Activated B cell treated with CpG ODN at 0.5 μM for 24 hours (primary cell): ENCODE data around the gene SSH2. TPM values are rescaled to one million over a fixed set of nuclear protein-coding genes. Genes with fewer than 3 reads are reported as not detected.

Source experiments
- ATAC-seq: fragments of 200-7000 bp; cut with Tn5 transposase; one replicate; pipeline ENCODE4 v1.10.0; 2021; ENCODE audit warnings: low read depth, mild to moderate bottlenecking, moderate library complexity
- CTCF ChIA-PET: fragments of 350-600 bp; sonication (Branson Sonifier 250); formaldehyde crosslinking; loops from one replicate; lab custom pipeline; 2021; ENCODE audit warnings: antibody characterized with exemption; lab: Charles Lee
- POLR2A ChIA-PET: fragments of 350-600 bp; sonication (Branson Sonifier 250); formaldehyde crosslinking; loops from one replicate; lab custom pipeline; 2021; ENCODE audit warnings: antibody characterized with exemption; lab: Charles Lee
- DNase-seq: peaks from one replicate; pipeline ENCODE4 v3.0.0; 2022
- H3K27ac Mint-ChIP-seq: one replicate; pipeline ENCODE4 v1.8.0; 2020; ENCODE audit warnings: mixed read lengths
- H3K27me3 Mint-ChIP-seq: one replicate; pipeline ENCODE4 v1.8.0; 2021; ENCODE audit warnings: mixed read lengths
- H3K36me3 Mint-ChIP-seq: one replicate; pipeline ENCODE4 v1.8.0; 2021; ENCODE audit warnings: low read depth, mixed read lengths
- H3K4me1 Mint-ChIP-seq: one replicate; pipeline ENCODE4 v1.8.0; 2021; ENCODE audit warnings: mixed read lengths
- H3K4me3 Mint-ChIP-seq: one replicate; pipeline ENCODE4 v1.8.0; 2020; ENCODE audit warnings: mild to moderate bottlenecking, mixed read lengths
- H3K9me3 Mint-ChIP-seq: one replicate; pipeline ENCODE4 v1.8.0; 2020; ENCODE audit warnings: mixed read lengths
- intact Hi-C: fragments of 100-400 bp; cut with micrococcal nuclease; formaldehyde crosslinking; loops from one replicate; pipeline ENCODE4 v1.15.1; 2024
- total RNA-seq: library from RNA; stranded (reverse); gene quantifications from 2 replicates; pipeline ENCODE4 v1.2.3, GENCODE V29; 2022
- TF ChIP-seq, protein P1 (sequence below): fragments of 200-600 bp; IDR thresholded peaks from one replicate; pipeline ENCODE4 v1.8.0; 2022; ENCODE audit warnings: antibody characterized with exemption, mild to moderate bottlenecking

The SSH2 gene
- total RNA-seq, 1 donor from 2014 or later = 95.7 TPM

DNA sequence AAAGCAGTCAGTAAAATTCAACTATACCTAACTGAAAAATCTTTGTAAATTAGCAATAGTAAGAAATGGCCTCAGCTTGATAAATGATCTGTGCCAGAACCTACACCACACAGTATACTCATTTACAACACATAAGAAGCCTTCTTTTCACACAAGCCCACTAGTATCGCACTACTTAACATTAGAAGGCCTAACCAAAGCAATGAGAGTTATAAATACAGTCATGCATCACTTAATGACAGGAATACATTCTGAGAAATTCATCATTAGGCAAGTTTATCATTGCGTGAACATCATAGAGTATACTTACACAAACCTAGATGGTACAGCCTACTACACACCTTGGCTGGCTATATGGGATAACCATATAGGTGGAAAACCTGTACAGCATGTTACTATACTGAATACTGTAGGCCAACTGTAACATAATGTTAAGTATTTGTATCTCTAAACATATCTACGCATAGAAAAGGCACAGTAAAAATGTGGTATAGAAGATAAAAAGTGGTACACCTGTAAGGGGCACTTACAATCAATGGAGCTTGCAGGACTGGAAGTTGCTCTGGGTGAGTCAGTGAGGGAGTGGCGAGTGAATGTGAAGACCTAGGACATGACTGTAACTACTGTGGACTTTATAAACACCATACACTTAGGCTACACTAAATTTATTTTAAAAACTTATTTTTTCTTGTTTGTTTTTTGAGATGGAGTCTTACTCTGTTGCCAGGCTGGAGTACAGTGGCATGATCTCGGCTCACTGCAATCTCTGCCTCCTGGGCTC lies 180.8 kb downstream of the SSH2 start:
- Mint-ChIP-seq H3K27ac (peak overlapping the region; percentile 53), H3K36me3 (peaks cover 40% of the 10 kb centered on the region), H3K27me3 (no peaks in the 10 kb centered on the region), H3K4me3 (no peak overlapping the region), H3K9me3 (no peaks in the 10 kb centered on the region), H3K4me1 (peaks cover 73% of the 10 kb centered on the region)
- ATAC-seq (no peak), DNase-seq (no peak)
- POLR2A ChIA-PET = interaction anchor here (0.8 to 3.8 kb wide), 3 partner anchors 12 to 26 kb away, joined by 3 to 15 read pairs (median 10); no protein-coding TSS in a partner anchor
- TF ChIP-seq, protein P1, sequence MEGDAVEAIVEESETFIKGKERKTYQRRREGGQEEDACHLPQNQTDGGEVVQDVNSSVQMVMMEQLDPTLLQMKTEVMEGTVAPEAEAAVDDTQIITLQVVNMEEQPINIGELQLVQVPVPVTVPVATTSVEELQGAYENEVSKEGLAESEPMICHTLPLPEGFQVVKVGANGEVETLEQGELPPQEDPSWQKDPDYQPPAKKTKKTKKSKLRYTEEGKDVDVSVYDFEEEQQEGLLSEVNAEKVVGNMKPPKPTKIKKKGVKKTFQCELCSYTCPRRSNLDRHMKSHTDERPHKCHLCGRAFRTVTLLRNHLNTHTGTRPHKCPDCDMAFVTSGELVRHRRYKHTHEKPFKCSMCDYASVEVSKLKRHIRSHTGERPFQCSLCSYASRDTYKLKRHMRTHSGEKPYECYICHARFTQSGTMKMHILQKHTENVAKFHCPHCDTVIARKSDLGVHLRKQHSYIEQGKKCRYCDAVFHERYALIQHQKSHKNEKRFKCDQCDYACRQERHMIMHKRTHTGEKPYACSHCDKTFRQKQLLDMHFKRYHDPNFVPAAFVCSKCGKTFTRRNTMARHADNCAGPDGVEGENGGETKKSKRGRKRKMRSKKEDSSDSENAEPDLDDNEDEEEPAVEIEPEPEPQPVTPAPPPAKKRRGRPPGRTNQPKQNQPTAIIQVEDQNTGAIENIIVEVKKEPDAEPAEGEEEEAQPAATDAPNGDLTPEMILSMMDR = no peak
- intact Hi-C loops = no loop called here
- CTCF ChIA-PET = no interaction called here

DNA sequence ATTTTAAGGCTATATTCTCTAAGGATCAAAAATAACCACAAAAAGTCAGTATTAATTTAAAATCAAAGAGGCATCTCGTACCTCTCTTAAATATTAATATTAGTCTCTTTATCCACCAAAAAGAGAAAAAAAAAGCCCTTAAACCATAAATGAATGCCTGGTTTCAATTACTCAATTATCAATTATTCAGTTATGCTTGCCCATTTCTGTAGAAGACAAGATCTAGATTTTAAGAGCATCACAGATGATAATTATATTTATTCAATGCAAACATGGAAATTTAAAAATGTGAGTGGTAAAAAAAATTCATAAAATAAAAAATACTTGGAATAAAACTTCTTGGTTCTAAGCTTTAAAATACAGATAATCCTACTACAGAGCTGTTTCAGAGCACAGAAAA lies 181.6 kb downstream of the SSH2 start:
- CTCF ChIA-PET = no interaction called here
- POLR2A ChIA-PET = interaction anchor here (1.1 kb wide), 1 partner anchor 25 kb away, joined by 3 read pairs; no protein-coding TSS in a partner anchor

DNA sequence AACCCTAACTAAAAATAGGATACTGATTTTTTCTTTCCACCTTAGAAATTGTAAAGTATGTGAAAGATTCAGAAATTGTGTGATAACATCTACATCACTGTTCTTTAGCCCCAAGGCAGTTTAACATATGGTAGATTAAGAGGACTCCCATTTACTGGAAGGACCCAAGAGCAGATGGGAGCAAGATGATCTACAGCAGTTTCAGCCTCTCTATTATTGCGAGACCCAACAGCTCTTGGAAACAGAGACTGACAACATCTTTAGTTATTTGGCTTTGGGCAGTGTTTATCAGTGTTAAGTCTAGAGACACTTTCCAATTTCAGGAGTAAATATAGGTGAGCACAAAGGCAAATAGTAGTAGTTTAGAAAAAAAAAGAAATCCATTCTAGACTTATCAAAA lies 182.4 kb downstream of the SSH2 start:
- Mint-ChIP-seq H3K36me3 (peaks cover 38% of the 10 kb centered on the region), H3K4me3 (no peak overlapping the region), H3K4me1 (peaks cover 71% of the 10 kb centered on the region)

More for the DNA sequence above, 181.6 kb downstream of the SSH2 start:
- intact Hi-C loops = no loop called here
- H3K4me3 Mint-ChIP-seq = no peak overlapping the region
- H3K36me3 Mint-ChIP-seq = peaks cover 36% of the 10 kb centered on the region
- ATAC-seq (no peak), DNase-seq (no peak)
- TF ChIP-seq, protein P1 = no peak
- no peaks in the 10 kb centered on the region for H3K27me3 Mint-ChIP-seq
- H3K4me1 Mint-ChIP-seq = peaks cover 67% of the 10 kb centered on the region
- no peak overlapping the region for H3K27ac Mint-ChIP-seq
- no peaks in the 10 kb centered on the region for H3K9me3 Mint-ChIP-seq

DNA sequence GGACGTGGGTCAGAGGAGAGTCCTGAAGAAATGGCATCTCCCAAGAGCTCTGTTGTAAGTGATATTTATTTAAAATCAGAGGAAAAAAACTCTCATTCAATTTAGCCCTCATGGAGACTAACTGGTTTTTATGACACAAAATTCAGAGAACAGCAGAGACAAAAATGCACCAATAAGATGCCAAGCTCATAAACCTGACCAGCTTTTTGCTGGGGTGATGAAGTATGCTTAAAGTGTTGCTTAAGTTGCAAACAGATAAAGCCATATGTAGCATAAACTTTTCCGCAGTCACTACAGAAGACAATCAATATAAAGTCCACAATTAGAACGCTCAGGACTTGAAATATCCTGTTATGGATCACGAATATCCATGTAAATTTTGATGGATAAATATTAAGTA lies 183.4 kb downstream of the SSH2 start:
- Mint-ChIP-seq H3K27ac (peak overlapping the region; percentile 59), H3K4me3 (no peak overlapping the region), H3K4me1 (peaks cover 75% of the 10 kb centered on the region), H3K36me3 (peaks cover 39% of the 10 kb centered on the region), H3K27me3 (no peaks in the 10 kb centered on the region), H3K9me3 (no peaks in the 10 kb centered on the region)
- ChIA-PET CTCF (interaction anchor here (1.5 to 1.9 kb wide), 2 partner anchors 15 to 64 kb away, joined by 5 to 8 read pairs; no protein-coding TSS in a partner anchor), POLR2A (interaction anchor here (0.7 to 6.0 kb wide), 7 partner anchors 8 to 1222 kb away, joined by 4 to 49 read pairs (median 7); no protein-coding TSS in a partner anchor)
- intact Hi-C loops = no loop called here
- TF ChIP-seq, protein P1 = no peak
- no peak for ATAC-seq
- DNase-seq = no peak

More for the DNA sequence above, 182.4 kb downstream of the SSH2 start:
- ChIA-PET POLR2A (interaction anchor here (1.5 kb wide), 1 partner anchor 25 kb away, joined by 5 read pairs; no protein-coding TSS in a partner anchor), CTCF (interaction anchor here (1.5 to 1.9 kb wide), 2 partner anchors 14 to 65 kb away, joined by 5 to 8 read pairs; no protein-coding TSS in a partner anchor)
- TF ChIP-seq, protein P1 = no peak
- no peaks in the 10 kb centered on the region for H3K9me3 Mint-ChIP-seq
- no peak for ATAC-seq
- intact Hi-C loops = no loop called here
- no peaks in the 10 kb centered on the region for H3K27me3 Mint-ChIP-seq
- DNase-seq = no peak
- peak overlapping the region; percentile 24 for H3K27ac Mint-ChIP-seq

DNA sequence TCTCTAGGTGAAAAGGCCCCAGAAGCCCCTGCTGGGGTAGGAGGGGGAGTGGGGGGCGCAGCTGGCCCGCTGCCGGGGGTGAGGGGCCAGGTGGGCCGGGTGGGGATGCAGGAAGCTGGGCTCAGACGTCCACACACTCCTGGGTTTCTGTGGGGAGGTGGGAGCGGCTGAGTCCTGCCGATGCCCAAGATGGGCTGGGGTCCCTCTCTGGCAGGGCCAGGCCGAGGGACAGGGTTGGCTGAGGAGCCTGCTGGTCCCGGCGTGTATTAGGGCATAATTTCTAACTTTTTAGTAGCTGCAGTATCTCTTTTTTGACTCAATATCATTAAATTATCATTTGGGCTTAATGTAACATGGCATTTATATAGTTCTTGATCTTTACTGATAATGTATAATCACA lies 185.9 kb downstream of the SSH2 start:
- ChIA-PET CTCF (interaction anchor here (1.3 to 1.6 kb wide), 2 partner anchors 9 to 35 kb away, joined by 3 to 4 read pairs; no protein-coding TSS in a partner anchor), POLR2A (interaction anchor here (0.6 to 6.0 kb wide), 9 partner anchors 8 to 127 kb away, joined by 3 to 49 read pairs (median 4); no protein-coding TSS in a partner anchor)
- Mint-ChIP-seq H3K27me3 (no peaks in the 10 kb centered on the region), H3K4me1 (peaks cover 86% of the 10 kb centered on the region), H3K36me3 (peaks cover 31% of the 10 kb centered on the region), H3K27ac (peak overlapping the region; percentile 59), H3K4me3 (no peak overlapping the region), H3K9me3 (no peaks in the 10 kb centered on the region)
- ATAC-seq = no peak
- intact Hi-C loops = loop anchor here (2.0 kb wide), 1 partner anchor 17 kb away; no protein-coding TSS in a partner anchor
- TF ChIP-seq, protein P1 = no peak
- DNase-seq = no peak
